HG02571 (cell line): ENCODE measurements around the gene TSKS.

ENCODE experiments used
- ATAC-seq: cut with Tn5 transposase; IDR thresholded peaks from one replicate; pipeline ENCODE4 v1.9.1; 2021; ENCODE audit warnings: mild to moderate bottlenecking, moderate library complexity; ENCODE audit not compliant: unreplicated experiment

TSKS gene

DNA sequence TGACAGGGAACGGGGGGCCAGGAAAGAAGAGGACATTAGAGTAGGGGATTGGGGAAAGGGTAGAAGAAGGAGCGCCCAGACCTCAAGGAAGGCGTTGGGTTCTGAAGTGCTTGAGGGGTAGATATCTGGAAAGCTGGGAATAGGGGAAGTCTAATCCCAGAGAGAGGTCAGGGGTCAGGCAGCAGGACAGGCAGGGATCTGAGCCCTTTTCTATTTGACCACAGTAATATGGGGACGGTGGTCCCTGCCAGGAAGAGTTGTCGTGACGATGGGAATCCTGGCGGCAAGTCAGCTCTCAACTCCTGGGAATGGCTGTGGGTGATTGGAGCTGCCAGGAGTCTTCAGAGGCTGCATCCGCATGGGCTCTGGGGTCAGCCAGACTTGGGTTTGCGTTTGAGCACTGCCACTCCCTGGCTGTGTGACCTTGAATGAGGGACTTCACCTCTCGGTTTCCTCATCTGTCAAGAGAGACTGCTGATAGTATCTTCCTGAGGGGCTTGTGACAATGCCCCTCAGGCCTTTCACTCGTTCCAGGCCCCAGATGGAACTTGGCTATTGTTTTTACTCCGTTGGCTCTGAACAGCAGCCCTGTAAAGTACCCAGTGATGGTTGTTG lies 5.0 kb upstream of the TSKS start:
- ATAC-seq, result no peak

DNA sequence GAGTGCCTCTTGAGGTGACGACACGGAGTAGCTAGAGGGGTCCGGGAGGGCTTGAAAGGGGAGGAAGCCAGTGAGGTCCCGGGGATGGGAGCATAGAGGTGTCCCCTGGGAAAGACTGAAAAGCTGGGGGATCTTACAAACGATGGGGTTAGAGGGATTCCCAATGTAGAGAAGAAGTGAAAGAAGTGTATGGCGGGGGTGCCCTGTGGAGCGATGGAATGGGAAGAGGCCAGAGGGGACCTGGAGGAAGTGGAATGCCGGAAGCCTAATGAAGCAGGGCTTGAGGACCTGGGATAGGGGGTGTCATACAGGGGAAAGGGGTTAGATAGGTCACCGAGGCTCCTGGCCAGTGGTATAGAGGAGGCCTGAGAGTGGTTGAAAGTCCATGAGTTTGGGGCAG lies 4.3 kb upstream of the TSKS start:
- ATAC-seq, result no peak

GRCh38 chr19:49766930-49767299 lies 3.8 kb upstream of the TSKS start, which contains the start of gene AP2A1:
Gene AP2A1, plus strand, starts transcription at chr19:49767001. Its CDS starts 133 bp downstream, at chr19:49767134.
- ATAC-seq, result no peak

- ATAC-seq, result peak; percentile 91
Measured at GRCh38 chr19:49766007-49766929, 3.2 kb upstream of the TSKS start.

- ATAC-seq, result no peak
Measured at GRCh38 chr19:49764341-49764740, 1.2 kb upstream of the TSKS start.

- ATAC-seq, result no peak
Measured at GRCh38 chr19:49761625-49762311, 1.3 kb downstream of the TSKS start.

DNA sequence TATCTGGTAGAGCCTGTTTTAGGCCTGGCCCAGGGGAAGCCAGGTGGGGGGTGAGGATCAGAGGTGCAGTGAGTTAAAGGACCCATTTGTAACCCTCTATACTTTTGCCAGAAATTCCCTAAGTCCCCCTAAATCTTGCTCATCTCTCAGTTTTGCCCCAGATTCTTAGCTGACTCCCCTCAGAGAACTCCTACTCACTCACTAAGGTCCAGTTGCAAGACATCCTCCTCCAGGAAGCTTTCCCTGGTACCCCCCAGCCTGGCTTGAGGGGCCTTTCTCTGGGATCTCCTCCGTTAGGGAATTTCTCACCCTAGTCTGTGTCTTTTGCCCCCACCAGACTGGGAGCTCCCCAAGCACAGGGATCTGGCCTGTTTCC lies 1.9 kb downstream of the TSKS start:
- ATAC-seq, result no peak

DNA sequence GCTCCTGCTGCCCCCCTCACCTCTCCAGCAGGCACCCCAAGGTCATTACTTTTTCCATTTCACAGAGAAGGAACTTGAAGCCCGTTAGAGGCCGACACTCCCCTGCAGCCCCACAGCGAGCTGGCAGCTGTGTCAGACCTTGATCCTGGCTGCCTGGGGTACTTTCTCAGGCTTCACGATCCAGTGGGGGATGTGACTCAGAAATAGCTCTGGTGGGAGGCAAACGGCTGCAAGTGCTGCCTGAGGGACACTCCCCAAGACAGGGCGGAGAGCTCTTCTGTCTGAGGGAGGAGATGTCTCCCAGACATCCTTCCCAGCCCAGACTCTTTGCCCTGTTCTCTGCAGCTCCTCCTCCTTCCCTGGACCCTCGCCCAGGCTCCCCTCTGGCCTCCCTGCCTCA lies 4.8 kb downstream of the TSKS start:
- no peak for ATAC-seq

DNA sequence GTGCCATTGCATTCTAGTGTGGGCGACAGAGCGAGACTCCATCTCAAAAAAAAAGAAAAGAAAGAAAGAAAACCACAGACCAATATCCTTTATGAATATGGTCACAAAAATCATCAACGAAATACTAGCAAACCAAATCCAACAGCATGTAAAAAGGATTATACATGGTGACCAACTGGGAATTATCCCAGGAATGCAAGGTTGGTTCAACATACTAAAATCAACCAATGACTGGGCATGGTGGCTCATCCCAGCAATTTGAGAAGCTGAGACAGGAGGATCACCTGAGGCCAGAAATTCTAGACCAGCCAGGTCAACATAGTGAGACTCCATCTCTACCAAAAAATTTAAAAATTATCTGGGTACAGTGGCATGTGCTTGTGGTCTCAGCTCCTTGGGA lies 7.2 kb downstream of the TSKS start:
- no peak for ATAC-seq

DNA sequence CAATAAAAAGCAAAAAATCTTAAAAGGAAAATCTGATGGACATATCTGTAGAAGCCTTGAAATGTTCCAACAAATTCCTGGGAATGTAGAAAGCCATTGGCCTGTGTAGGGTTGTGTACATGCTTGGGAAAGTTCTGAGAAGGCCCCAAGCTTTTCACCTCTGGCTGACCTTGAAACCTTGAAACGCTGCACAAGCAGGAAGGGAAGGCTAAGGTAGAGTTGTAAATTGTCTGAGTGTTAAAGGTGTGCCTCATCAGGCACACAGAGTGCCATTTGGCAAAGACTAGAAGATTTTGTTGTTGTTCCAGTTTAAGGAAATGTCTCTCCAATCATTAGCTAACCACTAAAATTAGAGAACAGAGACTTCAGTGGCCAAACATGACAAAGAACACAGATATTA lies 10.4 kb downstream of the TSKS start:
- ATAC-seq, result no peak

DNA sequence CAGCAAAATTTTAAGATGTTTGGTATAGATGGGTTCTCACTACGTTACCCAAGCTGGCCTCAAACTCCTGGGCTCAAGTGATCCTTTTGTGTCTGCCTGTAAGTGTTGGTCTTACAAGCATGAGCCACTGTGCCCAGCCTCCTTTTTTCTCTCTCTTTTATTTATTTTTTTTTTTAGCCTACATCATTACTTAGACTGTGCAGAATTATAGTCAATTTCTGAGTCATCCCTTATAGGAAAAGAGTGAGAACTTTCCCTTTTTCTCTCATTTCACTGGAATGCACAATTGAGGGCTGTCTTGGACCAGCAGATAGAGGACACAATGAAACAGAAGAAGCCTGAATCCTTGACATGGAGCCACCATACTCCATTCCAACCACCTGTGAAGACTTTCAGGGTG lies 13.3 kb downstream of the TSKS start:
- ATAC-seq, result no peak

DNA sequence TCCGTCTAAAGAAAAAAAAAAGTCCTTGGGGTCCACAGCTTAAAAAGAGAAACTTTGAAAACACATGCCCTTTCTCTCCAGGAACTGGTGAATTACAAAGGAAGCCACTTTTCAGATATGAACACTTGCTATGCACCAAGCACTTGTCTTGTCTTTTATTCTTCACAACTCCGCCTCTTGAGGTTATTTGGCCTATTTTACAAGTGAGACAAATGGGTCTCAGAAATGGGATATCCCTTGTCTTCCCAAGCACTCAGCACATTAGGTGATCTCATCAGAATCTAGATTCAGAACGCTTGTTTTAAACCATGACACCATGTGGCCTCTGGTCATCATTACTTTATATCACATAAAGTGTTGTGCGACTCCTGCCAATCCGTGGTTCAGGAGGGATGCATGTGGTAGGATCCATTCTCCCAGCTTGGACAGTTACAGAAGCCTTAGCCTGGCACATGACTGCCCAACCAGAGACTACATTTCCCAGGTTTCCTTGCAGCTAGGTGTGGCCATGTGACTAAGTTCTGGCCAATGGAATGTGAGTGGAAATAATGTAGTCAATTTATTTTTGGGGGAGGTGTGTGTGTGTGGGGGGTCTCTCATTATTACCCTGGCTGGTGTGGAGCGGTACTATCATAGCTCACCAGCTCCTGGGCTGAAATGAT lies 13.9 kb downstream of the TSKS start:
- no peak for ATAC-seq

DNA sequence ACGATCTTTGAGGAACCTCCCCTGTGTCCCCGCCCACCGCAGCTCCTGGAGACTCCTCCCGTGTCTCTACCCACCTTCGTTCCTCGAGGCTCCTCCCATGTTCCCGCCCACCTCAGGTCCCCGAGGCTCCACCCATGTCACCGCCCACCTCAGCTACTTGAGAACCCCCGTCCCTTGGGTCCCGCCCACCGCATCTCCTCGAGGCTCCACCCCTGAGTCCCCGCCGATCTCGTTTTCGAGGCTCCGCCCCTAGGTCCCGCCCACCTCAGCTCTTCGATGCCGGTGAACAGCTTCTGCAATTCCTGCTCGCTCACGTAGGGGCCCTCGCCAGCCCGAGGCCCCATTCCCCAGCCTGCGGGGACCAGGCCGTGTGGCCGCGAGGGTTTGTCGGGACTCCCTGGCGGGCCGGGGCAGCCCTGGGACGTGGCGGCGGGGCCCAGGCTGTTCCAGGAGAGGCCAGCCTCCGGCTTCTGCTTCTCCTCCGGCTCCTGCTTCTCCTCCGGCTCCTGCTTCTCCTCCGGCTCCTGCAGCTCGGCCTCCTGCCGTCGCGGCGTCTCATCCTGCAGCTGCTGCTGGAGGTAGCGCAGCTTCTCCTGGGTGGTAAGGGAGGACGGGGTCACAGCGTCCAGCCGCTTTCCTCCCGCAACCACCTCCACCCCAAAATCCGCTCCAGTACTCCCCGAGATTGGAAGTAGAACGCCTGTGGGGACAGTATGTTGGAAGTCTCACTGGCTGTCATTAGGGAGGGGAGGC lies 16.7 kb downstream of the TSKS start:
- no peak for ATAC-seq

- ATAC-seq, result no peak
Measured at GRCh38 chr19:49744946-49745381, 18.1 kb downstream of the TSKS start.

DNA sequence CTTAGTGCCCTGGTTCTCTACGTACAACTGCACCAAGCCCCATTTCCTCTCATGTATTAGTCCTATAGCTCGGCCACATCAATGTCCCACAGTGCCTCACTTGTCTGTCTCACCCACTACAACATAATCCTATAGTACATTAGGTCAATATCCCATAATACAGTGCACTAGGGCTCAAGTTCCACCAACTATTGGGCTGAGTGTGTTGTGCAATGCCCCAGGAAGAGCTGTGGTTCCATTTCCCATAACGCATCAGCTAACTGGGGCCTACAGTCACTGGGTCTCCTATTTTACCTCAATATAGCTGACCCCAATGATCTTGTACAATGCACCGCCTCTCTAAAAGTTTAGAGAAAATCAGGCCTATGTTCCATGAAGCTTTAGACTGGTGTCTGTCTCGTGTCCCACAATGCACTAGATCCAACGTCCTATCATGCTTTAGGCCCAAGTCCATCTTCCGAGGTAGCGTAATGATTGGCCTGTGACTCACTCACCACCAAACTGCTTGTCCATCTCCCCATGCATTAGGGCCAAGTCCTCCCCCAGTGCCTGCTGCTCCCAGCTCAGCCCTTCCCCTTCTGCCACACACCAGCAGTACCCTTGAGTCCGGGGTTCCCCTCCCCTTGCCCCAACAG lies 21.8 kb downstream of the TSKS start:
- no peak for ATAC-seq

DNA sequence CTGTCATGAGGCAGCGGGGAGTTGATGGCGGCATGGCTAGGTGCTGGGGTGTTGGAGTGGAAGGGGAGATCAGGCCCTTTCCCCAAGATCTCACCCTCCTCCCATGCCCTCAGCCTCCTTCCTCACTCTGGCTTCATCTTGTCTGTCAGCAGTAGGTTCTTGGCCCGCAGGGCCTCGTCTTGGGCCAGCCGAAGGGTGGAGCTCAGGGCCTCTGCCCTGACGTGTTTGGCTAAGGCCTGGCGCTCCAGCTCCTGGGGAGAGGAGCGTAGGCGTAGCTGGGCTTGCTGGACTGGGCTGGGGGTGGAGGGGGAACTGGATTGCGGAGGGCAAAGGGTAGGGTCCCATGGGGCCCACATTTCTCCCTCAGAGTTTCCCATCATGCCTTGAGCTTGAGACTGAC lies 23.2 kb downstream of the TSKS start:
- ATAC-seq, result no peak

- no peak for ATAC-seq
Measured at GRCh38 chr19:49739098-49739497, 24.0 kb downstream of the TSKS start.

DNA sequence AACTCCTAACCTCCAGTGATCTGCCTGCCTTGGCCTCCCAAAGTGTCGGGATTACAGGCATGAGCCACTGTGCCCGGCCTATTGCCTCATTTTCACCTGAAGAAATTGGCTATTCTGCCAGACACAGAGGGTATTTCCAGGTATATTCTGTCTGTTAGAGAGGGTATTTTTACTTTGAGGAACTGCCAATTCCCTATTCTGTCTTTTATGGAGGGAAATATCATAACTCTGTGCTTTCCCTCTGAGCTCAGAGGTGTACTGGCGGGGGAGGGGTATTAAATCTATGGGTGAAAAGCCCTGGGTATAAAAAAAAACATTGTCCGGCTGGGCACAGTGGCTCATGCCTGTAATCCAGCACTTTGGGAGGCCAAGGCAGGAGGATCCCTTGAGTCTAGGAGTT lies 24.8 kb downstream of the TSKS start:
- ATAC-seq, result no peak

GRCh38 chr19:49730166-49730565 lies 32.9 kb downstream of the TSKS start:
- no peak for ATAC-seq
